Panc1 (cell line): ENCODE measurements around the gene PLA2G1B. TPM values are rescaled to one million over a fixed set of nuclear protein-coding genes. Genes with fewer than 3 reads are reported as not detected.
"Not testable (repeated sequence)": the region's sequence is repeated elsewhere in the genome, so short reads cannot be mapped to it uniquely, and the experiment has no call there.

Experiments
- ATAC-seq: fragments of 200-7000 bp; cut with Tn5 transposase; 2 replicates; pipeline ENCODE4 v1.9.1; 2020; ENCODE audit warnings: mild to moderate bottlenecking, moderate library complexity
- BruUV-seq: library from RNA; stranded (reverse); fragments of 400-500 nt; replicated peaks from 2 replicates; lab custom pipeline; 2021; lab: Mats Ljungman, UMichigan
- CTCF ChIA-PET: fragments of 300-600 bp; sonication (Branson Sonifier 250); formaldehyde crosslinking; loops from one replicate; lab custom pipeline; 2022; ENCODE audit warnings: antibody characterized with exemption; lab: Charles Lee
- POLR2A ChIA-PET: fragments of 300-600 bp; sonication (Branson Sonifier 250); formaldehyde crosslinking; loops from one replicate; lab custom pipeline; 2022; ENCODE audit warnings: antibody characterized with exemption; lab: Charles Lee
- DNase-seq: peaks from one replicate; pipeline ENCODE4 v3.0.0-alpha.2; 2010; ENCODE audit warnings: low read depth, low spot score
- H3K27ac ChIP-seq: 2 replicates; pipeline ENCODE4 v1.5.1; 2011; ENCODE audit warnings: mild to moderate bottlenecking, low read length, inconsistent platforms
- H3K27me3 ChIP-seq: fragments of 200-500 bp; sonication (Bioruptor generic); 2 replicates; pipeline ENCODE4 v1.6.0; 2014; ENCODE audit warnings: low read length, inconsistent platforms; ENCODE audit not compliant: control insufficient read depth, insufficient read depth
- H3K36me3 ChIP-seq: fragments of 200-500 bp; sonication (Bioruptor generic); 2 replicates; pipeline ENCODE4 v1.5.1; 2014; ENCODE audit warnings: inconsistent platforms, mild to moderate bottlenecking, low read length, moderate library complexity; ENCODE audit not compliant: control insufficient read depth, insufficient read depth
- H3K4me1 ChIP-seq: 2 replicates; pipeline ENCODE4 v1.5.1; 2011; ENCODE audit warnings: inconsistent platforms, mild to moderate bottlenecking, low read length, moderate library complexity; ENCODE audit not compliant: control insufficient read depth, insufficient read depth
- H3K4me3 ChIP-seq, 2 experiments: 2 replicates each; pipeline ENCODE4 v1.5.1; 2011 to 2012; ENCODE audit warnings: low read depth in 2 of 2, low read length in 2 of 2, mild to moderate bottlenecking in 2 of 2, inconsistent platforms in 1 of 2, moderate library complexity in 1 of 2
- H3K9me3 ChIP-seq: fragments of 200-500 bp; sonication (Bioruptor generic); 2 replicates; pipeline ENCODE4 v1.5.1; 2014; ENCODE audit warnings: low read depth, mild to moderate bottlenecking, inconsistent platforms, low read length, moderate library complexity; ENCODE audit not compliant: control insufficient read depth, insufficient read depth
- CTCF ChIP-seq: fragments of 450-650 bp; IDR thresholded peaks from 2 replicates; pipeline ENCODE4 v1.5.1; 2017; ENCODE audit warnings: mild to moderate bottlenecking
- POLR2AphosphoS5 ChIP-seq: IDR thresholded peaks from 2 replicates; pipeline ENCODE4 v1.6.1; 2012; ENCODE audit warnings: mild to moderate bottlenecking, low read depth, low read length, moderate library complexity
- REST ChIP-seq, 2 experiments: IDR thresholded peaks; 2 replicates each; pipeline ENCODE4 v1.6.1; 2011 to 2012; ENCODE audit warnings: low read depth in 2 of 2, control low read depth in 1 of 2, low read length in 1 of 2, mild to moderate bottlenecking in 1 of 2, moderate library complexity in 1 of 2; ENCODE audit not compliant: insufficient read depth in 1 of 2
- SIN3A ChIP-seq: IDR thresholded peaks from 2 replicates; pipeline ENCODE4 v1.6.1; 2012; ENCODE audit warnings: low read depth, mild to moderate bottlenecking, low read length, moderate library complexity, borderline replicate concordance; ENCODE audit not compliant: insufficient read depth
- TCF7L2 ChIP-seq: IDR thresholded peaks from 2 replicates; pipeline ENCODE4 v1.6.1; 2011; ENCODE audit warnings: mild to moderate bottlenecking, low read depth, low read length, inconsistent platforms
- in situ Hi-C: cut with HindIII; loops from 2 replicates; pipeline ENCODE4 v1.10.0; 2016; ENCODE audit warnings: low sequenced_read_pairs, low pct_unique_long_range_greater_than_20kb
- intact Hi-C: fragments of 100-400 bp; cut with micrococcal nuclease; formaldehyde crosslinking; loops from one replicate; pipeline ENCODE4 v1.10.0; 2022; ENCODE audit not compliant: unreplicated experiment
- total RNA-seq: library from RNA; stranded (reverse); gene quantifications from one replicate; pipeline ENCODE4 v1.2.1, GENCODE V29; 2021; ENCODE audit not compliant: unreplicated experiment

PLA2G1B gene
- total RNA-seq, 1 experiment from 2014 or later = 0.69 TPM

DNA sequence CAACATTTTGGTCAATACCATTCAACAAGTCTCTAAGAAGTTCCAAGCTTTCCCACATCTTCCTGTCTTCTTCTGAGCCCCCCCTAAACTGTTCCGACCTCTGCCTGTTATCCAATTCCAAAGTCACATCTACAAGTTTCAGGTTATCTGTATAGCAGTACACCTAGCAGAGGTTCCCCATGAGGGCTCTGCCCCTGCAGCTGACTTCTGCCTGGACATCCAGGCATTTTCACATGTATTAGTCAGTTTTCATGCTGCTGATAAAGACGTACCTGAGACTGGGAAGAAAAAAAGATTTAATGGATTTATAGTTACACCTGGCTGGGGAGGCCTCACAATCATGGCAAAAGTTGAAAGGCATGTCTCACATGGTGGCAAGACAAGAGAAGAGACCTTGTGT is 10.2 kb upstream of the PLA2G1B start:
- Histone ChIP-seq H3K36me3 (no peaks in the 10 kb centered on the region), H3K27me3 (no peaks in the 10 kb centered on the region), H3K4me3 (no peak overlapping the region), H3K27ac (no peak overlapping the region), H3K9me3 (no peaks in the 10 kb centered on the region), H3K4me1 (no peaks in the 10 kb centered on the region)
- CTCF ChIA-PET = no interaction called here
- TF ChIP-seq POLR2AphosphoS5 = no peak
- TF ChIP-seq SIN3A = no peak
- TF ChIP-seq TCF7L2 = no peak
- TF ChIP-seq CTCF = no peak
- no peak for TF ChIP-seq REST (IDR thresholded peaks at IDR 0.05; ENCODE audit: insufficient read depth in 1 of 2, low read depth in 2 of 2, low read length in 1 of 2)
- no TSS peak for BruUV-seq
- in situ Hi-C loops (no loop called here), intact Hi-C loops (no loop called here)
- ATAC-seq (no peak), DNase-seq (no peak)
- POLR2A ChIA-PET = interaction anchor here (0.5 kb wide), 1 partner anchor 14 kb away, joined by 8 read pairs; no protein-coding TSS in a partner anchor

GRCh38 chr12:120336392-120336791 is 8.8 kb upstream of the PLA2G1B start:
- BruUV-seq, in situ Hi-C loops: not testable (repeated sequence)

GRCh38 chr12:120335447-120335846 is 7.9 kb upstream of the PLA2G1B start:
- H3K36me3 ChIP-seq, H3K4me3 ChIP-seq, BruUV-seq, DNase-seq, H3K4me1 ChIP-seq, ATAC-seq, H3K9me3 ChIP-seq, intact Hi-C loops, H3K27me3 ChIP-seq, H3K27ac ChIP-seq, in situ Hi-C loops: not testable (repeated sequence)
- TF ChIP-seq CTCF = peak; percentile 80
- ChIA-PET POLR2A (interaction anchor here (0.6 to 1.0 kb wide), 2 partner anchors 11 to 44 kb away, joined by 4 to 8 read pairs; no protein-coding TSS in a partner anchor), CTCF (interaction anchor here (0.6 to 1.3 kb wide), 4 partner anchors 12 to 96 kb away, joined by 3 to 5 read pairs (median 4); no protein-coding TSS in a partner anchor)

More at GRCh38 chr12:120336392-120336791, 8.8 kb upstream of the PLA2G1B start:
- DNase-seq, intact Hi-C loops, H3K27ac ChIP-seq, CTCF ChIA-PET, ATAC-seq, H3K36me3 ChIP-seq, H3K4me1 ChIP-seq, H3K27me3 ChIP-seq, H3K9me3 ChIP-seq, H3K4me3 ChIP-seq: not testable (repeated sequence)
- POLR2A ChIA-PET = interaction anchor here (1.0 kb wide), 1 partner anchor 12 kb away, joined by 4 read pairs; no protein-coding TSS in a partner anchor
